ENCODE results near the gene KLHL8. TPM values are rescaled to one million over a fixed set of nuclear protein-coding genes. Genes with fewer than 3 reads are reported as not detected.
A peak's percentile ranks its signal among the peaks of the same experiment; 100 is the strongest.

The KLHL8 gene
- total and polyA plus RNA-seq, 2 donors (not counting 3 experiments of a cell fraction or from before 2014, with no cell fraction given) = 1.7 to 9.0 TPM

- Histone ChIP-seq H3K9me1 (replicated peaks; ENCODE audit: control insufficient read depth, extremely low read depth, insufficient read depth, low read length) (no peaks in the 10 kb centered on the region), H3K27me3 (ENCODE audit: control insufficient read depth in 2 of 2, insufficient read depth in 2 of 2, low read length in 2 of 2) (peaks cover 2 to 4% of the 10 kb centered on the region in 2 experiments), H3K4me2 (ENCODE audit: insufficient read depth, low read length) (no peak overlapping the region), H3K4me1 (ENCODE audit: control insufficient read depth, extremely low read depth, insufficient read depth, low read length) (peaks cover 5% of the 10 kb centered on the region), H3K9me3 (replicated peaks; ENCODE audit: control insufficient read depth, insufficient read depth, low read length) (no peaks in the 10 kb centered on the region), H4K20me1 (replicated peaks; ENCODE audit: control insufficient read depth, extremely low read depth, insufficient read depth, low read length) (no peaks in the 10 kb centered on the region), H3K9ac (replicated peaks; ENCODE audit: extremely low read depth, insufficient read depth, low read length) (no peak overlapping the region), H3K4me3 (replicated peaks in 1 of 3; ENCODE audit: insufficient read depth in 1 of 3, low read depth in 1 of 3, low read length in 3 of 3) (no peak overlapping the region), H2AFZ (ENCODE audit: low read depth, low read length) (no peak overlapping the region), H3K36me3 (ENCODE audit: control insufficient read depth in 2 of 2, extremely low read depth in 1 of 2, insufficient read depth in 2 of 2, low read length in 2 of 2) (no peaks in the 10 kb centered on the region), H3K27ac (ENCODE audit: insufficient read depth, low read depth, low read length) (no peak overlapping the region), H3K79me2 (ENCODE audit: control insufficient read depth, insufficient read depth, low read length) (peaks cover 2% of the 10 kb centered on the region)
- dilution Hi-C loops (cut with MboI; ENCODE audit: extremely low pct_ligation_motif_present, low sequenced_read_pairs) = no loop called here
- DNase-seq (ENCODE audit: low read depth, low spot score) (no peak), FAIRE-seq (no peak)
- intact Hi-C loops (cut with micrococcal nuclease) = no loop called here
- CTCF ChIA-PET = interaction anchor here (1.0 to 1.2 kb wide), 3 partner anchors 51 to 74 kb away, joined by 3 to 5 read pairs (median 3); no protein-coding TSS in a partner anchor
- no TSS peak for BruUV-seq (replicated peaks)
- POLR2A ChIA-PET = no interaction called here
- TF ChIP-seq POLR2AphosphoS5 (IDR thresholded peaks at IDR 0.05; ENCODE audit: insufficient read depth, low read depth, low read length) = no peak
- no peak for TF ChIP-seq JUN (IDR thresholded peaks at IDR 0.05; ENCODE audit: borderline replicate concordance, insufficient read depth, insufficient read length, low read depth)
- TF ChIP-seq MYC (IDR thresholded peaks at IDR 0.05; ENCODE audit: low read depth, low read length) = no peak
These were observed 3.9 kb upstream of the KLHL8 start for GRCh38 chr4:87224141-87224923.

- no peaks in the 10 kb centered on the region for H3K36me3 ChIP-seq (ENCODE audit: control insufficient read depth in 2 of 2, extremely low read depth in 1 of 2, insufficient read depth in 2 of 2, low read length in 2 of 2)
These were observed 755 bp downstream of the KLHL8 start for GRCh38 chr4:87219632-87220093.

More at GRCh38 chr4:87219632-87220093, 755 bp downstream of the KLHL8 start:
- H2AFZ ChIP-seq (ENCODE audit: low read depth, low read length) = peak overlapping the region; percentile 90
- POLR2A ChIA-PET = no interaction called here
- peak; percentile 19 to 25 for TF ChIP-seq CTCF (IDR thresholded peaks at IDR 0.05; ENCODE audit: extremely low read depth in 1 of 2, insufficient read depth in 1 of 2, low read depth in 1 of 2, low read length in 2 of 2)
- no peak for TF ChIP-seq POLR2A (IDR thresholded peaks at IDR 0.05; ENCODE audit: low read depth, low read length)
- H3K9me1 ChIP-seq (replicated peaks; ENCODE audit: control insufficient read depth, extremely low read depth, insufficient read depth, low read length) = no peaks in the 10 kb centered on the region
- peaks cover 12% of the 10 kb centered on the region for H3K79me2 ChIP-seq (ENCODE audit: control insufficient read depth, insufficient read depth, low read length)
- CTCF ChIA-PET = interaction anchor here (0.8 to 4.1 kb wide), 12 partner anchors 10 to 297 kb away, joined by 3 to 23 read pairs (median 4); partner anchors contain the start of gene AFF1
- H3K4me1 ChIP-seq (ENCODE audit: control insufficient read depth, extremely low read depth, insufficient read depth, low read length) = peaks cover 10% of the 10 kb centered on the region
- peak overlapping the region; percentile 79 for H3K9ac ChIP-seq (replicated peaks; ENCODE audit: extremely low read depth, insufficient read depth, low read length)
- BruUV-seq (replicated peaks) = no TSS peak
- H3K27me3 ChIP-seq (ENCODE audit: control insufficient read depth in 2 of 2, insufficient read depth in 2 of 2, low read length in 2 of 2) = no peaks in the 10 kb centered on the region
- FAIRE-seq (peak; percentile 52), DNase-seq (ENCODE audit: low read depth, low spot score) (no peak)
- peak overlapping the region; percentile 82 to 88 (median 86) for H3K4me3 ChIP-seq (replicated peaks in 1 of 3; ENCODE audit: insufficient read depth in 1 of 3, low read depth in 1 of 3, low read length in 3 of 3)
- dilution Hi-C loops (cut with MboI; ENCODE audit: extremely low pct_ligation_motif_present, low sequenced_read_pairs) (no loop called here), intact Hi-C loops (cut with micrococcal nuclease) (loop anchor here (1.0 kb wide), 2 partner anchors 17 to 68 kb away; no protein-coding TSS in a partner anchor)
- peak overlapping the region; percentile 95 for H3K4me2 ChIP-seq (ENCODE audit: insufficient read depth, low read length)
- peaks cover 2% of the 10 kb centered on the region for H4K20me1 ChIP-seq (replicated peaks; ENCODE audit: control insufficient read depth, extremely low read depth, insufficient read depth, low read length)
- peak overlapping the region; percentile 50 for H3K27ac ChIP-seq (ENCODE audit: insufficient read depth, low read depth, low read length)
- no peaks in the 10 kb centered on the region for H3K9me3 ChIP-seq (replicated peaks; ENCODE audit: control insufficient read depth, insufficient read depth, low read length)
